ENCODE data around the gene QRICH2. TPM values are rescaled to one million over a fixed set of nuclear protein-coding genes. Genes with fewer than 3 reads are reported as not detected.

The QRICH2 gene
- total and polyA plus RNA-seq, 5 donors from 2014 or later, result 0.50 to 2.2 TPM; not detected in 3

GRCh38 chr17:76336756-76337412 is 28.8 kb upstream of the QRICH2 start:
- H3K27ac ChIP-seq (ENCODE audit: insufficient read depth, low read length, poor library complexity, severe bottlenecking), result no peak overlapping the region
- H3K36me3 Mint-ChIP-seq, result peaks cover 7% of the 10 kb centered on the region
- no peak for ATAC-seq (ENCODE audit: low read depth in 2 of 2)
- H3K4me3 Mint-ChIP-seq, result no peak overlapping the region
- no peak for DNase-seq
- H3K4me1 Mint-ChIP-seq, result peaks cover 0 to 8% (median 2%) of the 10 kb centered on the region in 4 donors
- H3K4me3 ChIP-seq (ENCODE audit: low read depth, low read length), result no peak overlapping the region
- no peaks in the 10 kb centered on the region for H3K27me3 ChIP-seq (ENCODE audit: control insufficient read depth, insufficient read depth, low read length)
- H3K27ac Mint-ChIP-seq, result no peak overlapping the region
- peaks cover 3% of the 10 kb centered on the region for H3K36me3 ChIP-seq (ENCODE audit: control insufficient read depth, insufficient read depth, low read length)
- no peaks in the 10 kb centered on the region for H3K9me3 ChIP-seq (ENCODE audit: control insufficient read depth in 2 of 2, low read length in 2 of 2)
- no peaks in the 10 kb centered on the region for H3K4me1 ChIP-seq (ENCODE audit: control insufficient read depth, insufficient read depth, low read length, poor library complexity, severe bottlenecking)
- H3K27me3 Mint-ChIP-seq, result no peaks in the 10 kb centered on the region
- no peaks in the 10 kb centered on the region for H3K9me3 Mint-ChIP-seq

GRCh38 chr17:76335716-76336381 is 27.8 kb upstream of the QRICH2 start:
- H3K27me3 ChIP-seq (ENCODE audit: control insufficient read depth, insufficient read depth, low read length), result no peaks in the 10 kb centered on the region
- no peak for DNase-seq
- no peak overlapping the region for H3K4me3 ChIP-seq (ENCODE audit: low read depth, low read length)
- no peaks in the 10 kb centered on the region for H3K9me3 Mint-ChIP-seq
- no peaks in the 10 kb centered on the region for H3K4me1 ChIP-seq (ENCODE audit: control insufficient read depth, insufficient read depth, low read length, poor library complexity, severe bottlenecking)
- no peak overlapping the region for H3K4me3 Mint-ChIP-seq
- peaks cover 12% of the 10 kb centered on the region for H3K36me3 ChIP-seq (ENCODE audit: control insufficient read depth, insufficient read depth, low read length)
- H3K27ac ChIP-seq (ENCODE audit: insufficient read depth, low read length, poor library complexity, severe bottlenecking), result no peak overlapping the region
- H3K4me1 Mint-ChIP-seq, result peaks cover 0 to 8% (median 4%) of the 10 kb centered on the region in 4 donors
- H3K27ac Mint-ChIP-seq, result no peak overlapping the region
- peaks cover under 1% of the 10 kb centered on the region for H3K36me3 Mint-ChIP-seq
- no peaks in the 10 kb centered on the region for H3K27me3 Mint-ChIP-seq
- ATAC-seq (ENCODE audit: low read depth in 2 of 2), result no peak
- H3K9me3 ChIP-seq (ENCODE audit: control insufficient read depth in 2 of 2, low read length in 2 of 2), result no peaks in the 10 kb centered on the region

- no peaks in the 10 kb centered on the region for H3K27me3 Mint-ChIP-seq
- no peaks in the 10 kb centered on the region for H3K36me3 Mint-ChIP-seq
Measured at GRCh38 chr17:76333673-76334505, 25.8 kb upstream of the QRICH2 start.

GRCh38 chr17:76331083-76331482 is 23.0 kb upstream of the QRICH2 start:
- Mint-ChIP-seq H3K4me3 (no peak overlapping the region), H3K4me1 (peaks cover 0 to 4% (median under 1%) of the 10 kb centered on the region in 4 donors), H3K36me3 (peaks cover 15% of the 10 kb centered on the region), H3K9me3 (no peaks in the 10 kb centered on the region), H3K27ac (peak overlapping the region in 1 of 3 donors; percentile 2), H3K27me3 (no peaks in the 10 kb centered on the region)
- H3K27me3 ChIP-seq (ENCODE audit: control insufficient read depth, insufficient read depth, low read length), result no peaks in the 10 kb centered on the region
- no peak overlapping the region for H3K4me3 ChIP-seq (ENCODE audit: low read depth, low read length)
- H3K4me1 ChIP-seq (ENCODE audit: control insufficient read depth, insufficient read depth, low read length, poor library complexity, severe bottlenecking), result no peaks in the 10 kb centered on the region
- peaks cover 43% of the 10 kb centered on the region for H3K36me3 ChIP-seq (ENCODE audit: control insufficient read depth, insufficient read depth, low read length)
- no peak overlapping the region for H3K27ac ChIP-seq (ENCODE audit: insufficient read depth, low read length, poor library complexity, severe bottlenecking)
- ATAC-seq (ENCODE audit: low read depth in 2 of 2), result no peak
- H3K9me3 ChIP-seq (ENCODE audit: control insufficient read depth in 2 of 2, low read length in 2 of 2), result no peaks in the 10 kb centered on the region
- DNase-seq, result no peak

More at GRCh38 chr17:76333673-76334505, 25.8 kb upstream of the QRICH2 start:
- no peaks in the 10 kb centered on the region for H3K9me3 ChIP-seq (ENCODE audit: control insufficient read depth in 2 of 2, low read length in 2 of 2)
- H3K27me3 ChIP-seq (ENCODE audit: control insufficient read depth, insufficient read depth, low read length), result no peaks in the 10 kb centered on the region
- no peak for DNase-seq
- H3K27ac ChIP-seq (ENCODE audit: insufficient read depth, low read length, poor library complexity, severe bottlenecking), result no peak overlapping the region
- H3K36me3 ChIP-seq (ENCODE audit: control insufficient read depth, insufficient read depth, low read length), result peaks cover 24% of the 10 kb centered on the region
- Mint-ChIP-seq H3K27ac (peak overlapping the region in 2 of 3 donors; percentile 14 to 65), H3K4me1 (peaks cover 0 to 4% (median 2%) of the 10 kb centered on the region in 4 donors), H3K4me3 (no peak overlapping the region), H3K9me3 (no peaks in the 10 kb centered on the region)
- H3K4me3 ChIP-seq (ENCODE audit: low read depth, low read length), result no peak overlapping the region
- no peak for ATAC-seq (ENCODE audit: low read depth in 2 of 2)
- H3K4me1 ChIP-seq (ENCODE audit: control insufficient read depth, insufficient read depth, low read length, poor library complexity, severe bottlenecking), result no peaks in the 10 kb centered on the region

- Histone ChIP-seq H3K9me3 (ENCODE audit: control insufficient read depth in 2 of 2, low read length in 2 of 2) (no peaks in the 10 kb centered on the region), H3K27me3 (ENCODE audit: control insufficient read depth, insufficient read depth, low read length) (no peaks in the 10 kb centered on the region), H3K4me3 (ENCODE audit: low read depth, low read length) (no peak overlapping the region), H3K36me3 (ENCODE audit: control insufficient read depth, insufficient read depth, low read length) (peaks cover 43% of the 10 kb centered on the region), H3K27ac (ENCODE audit: insufficient read depth, low read length, poor library complexity, severe bottlenecking) (no peak overlapping the region), H3K4me1 (ENCODE audit: control insufficient read depth, insufficient read depth, low read length, poor library complexity, severe bottlenecking) (no peaks in the 10 kb centered on the region)
- no peak for DNase-seq
- H3K36me3 Mint-ChIP-seq, result peaks cover 17% of the 10 kb centered on the region
- no peak overlapping the region for H3K4me3 Mint-ChIP-seq
- no peak for ATAC-seq (ENCODE audit: low read depth in 2 of 2)
- H3K27ac Mint-ChIP-seq, result no peak overlapping the region
- H3K4me1 Mint-ChIP-seq, result peaks cover 0 to 4% (median under 1%) of the 10 kb centered on the region in 4 donors
- no peaks in the 10 kb centered on the region for H3K27me3 Mint-ChIP-seq
- no peaks in the 10 kb centered on the region for H3K9me3 Mint-ChIP-seq
Measured at GRCh38 chr17:76329664-76330063, 21.6 kb upstream of the QRICH2 start.

- peaks cover 29% of the 10 kb centered on the region for H3K36me3 Mint-ChIP-seq
- no peaks in the 10 kb centered on the region for H3K9me3 Mint-ChIP-seq
- peaks cover 43% of the 10 kb centered on the region for H3K36me3 ChIP-seq (ENCODE audit: control insufficient read depth, insufficient read depth, low read length)
- no peak overlapping the region for H3K4me3 ChIP-seq (ENCODE audit: low read depth, low read length)
- no peaks in the 10 kb centered on the region for H3K9me3 ChIP-seq (ENCODE audit: control insufficient read depth in 2 of 2, low read length in 2 of 2)
- H3K27me3 Mint-ChIP-seq, result no peaks in the 10 kb centered on the region
- H3K27me3 ChIP-seq (ENCODE audit: control insufficient read depth, insufficient read depth, low read length), result no peaks in the 10 kb centered on the region
- H3K4me1 ChIP-seq (ENCODE audit: control insufficient read depth, insufficient read depth, low read length, poor library complexity, severe bottlenecking), result no peaks in the 10 kb centered on the region
- H3K27ac ChIP-seq (ENCODE audit: insufficient read depth, low read length, poor library complexity, severe bottlenecking), result no peak overlapping the region
- H3K4me3 Mint-ChIP-seq, result no peak overlapping the region
- no peak for DNase-seq
- peaks cover 0 to 4% (median under 1%) of the 10 kb centered on the region in 4 donors for H3K4me1 Mint-ChIP-seq
- no peak for ATAC-seq (ENCODE audit: low read depth in 2 of 2)
- H3K27ac Mint-ChIP-seq, result no peak overlapping the region
Measured at GRCh38 chr17:76327696-76328095, 19.6 kb upstream of the QRICH2 start.

- H3K4me1 ChIP-seq (ENCODE audit: control insufficient read depth, insufficient read depth, low read length, poor library complexity, severe bottlenecking), result no peaks in the 10 kb centered on the region
- ATAC-seq (ENCODE audit: low read depth in 2 of 2), result no peak
- H3K27ac ChIP-seq (ENCODE audit: insufficient read depth, low read length, poor library complexity, severe bottlenecking), result no peak overlapping the region
- no peak overlapping the region for H3K4me3 Mint-ChIP-seq
- no peaks in the 10 kb centered on the region for H3K27me3 Mint-ChIP-seq
- no peak for DNase-seq
- H3K27me3 ChIP-seq (ENCODE audit: control insufficient read depth, insufficient read depth, low read length), result no peaks in the 10 kb centered on the region
- H3K36me3 ChIP-seq (ENCODE audit: control insufficient read depth, insufficient read depth, low read length), result peaks cover 40% of the 10 kb centered on the region
- no peaks in the 10 kb centered on the region for H3K9me3 ChIP-seq (ENCODE audit: control insufficient read depth in 2 of 2, low read length in 2 of 2)
- no peak overlapping the region for H3K4me3 ChIP-seq (ENCODE audit: low read depth, low read length)
- peaks cover 36% of the 10 kb centered on the region for H3K36me3 Mint-ChIP-seq
- H3K9me3 Mint-ChIP-seq, result no peaks in the 10 kb centered on the region
- H3K27ac Mint-ChIP-seq, result peak overlapping the region in 1 of 3 donors; percentile 27
- peaks cover 0 to 1% (median 0%) of the 10 kb centered on the region in 4 donors for H3K4me1 Mint-ChIP-seq
Measured at GRCh38 chr17:76326306-76326705, 18.2 kb upstream of the QRICH2 start.

All from CD4-positive, CD25-positive, alpha-beta regulatory T cell (primary cell).